HepG2 (cell line): ENCODE results near the gene CC2D1B. TPM values are rescaled to one million over a fixed set of nuclear protein-coding genes. Genes with fewer than 3 reads are reported as not detected.

Experiments used
- EED ChIP-seq: sonication (generic); formaldehyde crosslinking; IDR thresholded peaks from 2 replicates; pipeline ENCODE4 v1.5.0; 2020; ENCODE audit warnings: mild to moderate bottlenecking, missing genetic modification reagents
- KDM2A ChIP-seq: sonication (generic); formaldehyde crosslinking; IDR thresholded peaks from 2 replicates; pipeline ENCODE4 v1.4.0; 2020; ENCODE audit warnings: low read depth, missing genetic modification reagents, borderline replicate concordance
- MLLT10 ChIP-seq: sonication (generic); formaldehyde crosslinking; IDR thresholded peaks from 2 replicates; pipeline ENCODE4 v1.4.0; 2020; ENCODE audit warnings: missing genetic modification reagents
- RBFOX2 ChIP-seq: fragments of 200-400 bp; formaldehyde crosslinking; IDR thresholded peaks from 2 replicates; pipeline ENCODE4 v1.6.1; 2017; ENCODE audit warnings: low read depth, mild to moderate bottlenecking, low read length
- SYNCRIP ChIP-seq: fragments of 200-400 bp; formaldehyde crosslinking; IDR thresholded peaks from 2 replicates; pipeline ENCODE4 v1.6.1; 2018; ENCODE audit warnings: mild to moderate bottlenecking, low read depth, low read length; ENCODE audit not compliant: insufficient read depth
- XRCC5 ChIP-seq: fragments of 200-400 bp; formaldehyde crosslinking; optimal IDR thresholded peaks from 2 replicates; pipeline ENCODE3; 2017; ENCODE audit warnings: mild to moderate bottlenecking, low read length
- ZNF207 ChIP-seq: fragments of 450-650 bp; IDR thresholded peaks from 2 replicates; pipeline ENCODE4 v1.6.1; 2016; ENCODE audit warnings: antibody characterized with exemption, borderline replicate concordance
- ZNF260 ChIP-seq: sonication (generic); formaldehyde crosslinking; IDR thresholded peaks from 2 replicates; pipeline ENCODE4 v1.4.0; 2020; ENCODE audit warnings: missing genetic modification reagents, low read depth, mild to moderate bottlenecking, borderline replicate concordance
- ZNF552 ChIP-seq: sonication (generic); formaldehyde crosslinking; IDR thresholded peaks from 2 replicates; pipeline ENCODE4 v1.9.0; 2022; ENCODE audit warnings: missing genetic modification reagents, mild to moderate bottlenecking, borderline replicate concordance
- ZNF598 ChIP-seq: sonication (generic); formaldehyde crosslinking; IDR thresholded peaks from 2 replicates; pipeline ENCODE4 v1.5.1; 2020; ENCODE audit warnings: mild to moderate bottlenecking, missing genetic modification reagents, borderline replicate concordance
- ZNF788 ChIP-seq: sonication (generic); formaldehyde crosslinking; IDR thresholded peaks from 2 replicates; pipeline ENCODE4 v1.5.0; 2020; ENCODE audit warnings: mild to moderate bottlenecking, missing genetic modification reagents, borderline replicate concordance
- polyA plus RNA-seq, 8 experiments: library from polyadenylated mRNA; depleted of rRNA in 3 of 8; stranded (reverse) in 7 of 8; unstranded in 1 of 8; fragments of >200 nt; fragmentation: Illumina TruSeq in 4 of 8; extraction: Trizol in 4 of 8; gene quantifications; 2 replicates each; pipeline versions ENCODE4 v1.2.1 to v1.2.3, GENCODE V29; 2011 to 2016; ENCODE audit warnings: low read depth in 4 of 8, missing spikeins in 1 of 8, mixed read lengths in 1 of 8; ENCODE audit not compliant: insufficient read depth in 1 of 8
- total RNA-seq, 5 experiments: library from RNA; depleted of rRNA; stranded (reverse); fragments of >200 nt; fragmentation: Illumina TruSeq; extraction: Trizol; gene quantifications; 2 replicates each; pipeline ENCODE4 v1.2.3, GENCODE V29; 2016; ENCODE audit warnings: low read depth in 1 of 5
- TF ChIP-seq, protein P1 (sequence below): sonication (generic); formaldehyde crosslinking; IDR thresholded peaks from 2 replicates; pipeline ENCODE4 v1.4.0; 2020; ENCODE audit warnings: mild to moderate bottlenecking, missing genetic modification reagents
- TF ChIP-seq, protein P2 (sequence below): sonication (generic); formaldehyde crosslinking; IDR thresholded peaks from 2 replicates; pipeline ENCODE4 v1.8.1; 2023; ENCODE audit warnings: mild to moderate bottlenecking, missing genetic modification reagents
- TF ChIP-seq, protein P3 (sequence below): sonication (generic); formaldehyde crosslinking; conservative IDR thresholded peaks from 2 replicates; pipeline ENCODE4 v1.8.1; 2023; ENCODE audit warnings: missing genetic modification reagents
- TF ChIP-seq, protein P4 (sequence below): IDR thresholded peaks from 2 replicates; pipeline ENCODE4 v1.6.1; 2016; ENCODE audit warnings: missing compliant biosample characterization, missing genetic modification reagents, borderline replicate concordance
- TF ChIP-seq, protein P5 (sequence below): sonication (generic); formaldehyde crosslinking; IDR thresholded peaks from 2 replicates; pipeline ENCODE4 v1.5.1; 2020; ENCODE audit warnings: missing genetic modification reagents, mild to moderate bottlenecking, borderline replicate concordance
- TF ChIP-seq, protein P6 (sequence below): sonication (generic); formaldehyde crosslinking; IDR thresholded peaks from 2 replicates; pipeline ENCODE4 v1.4.0; 2020; ENCODE audit warnings: mild to moderate bottlenecking, missing genetic modification reagents

CC2D1B gene
- total and polyA plus RNA-seq, 2 of the 13 experiments (the other 11 are each of a cell fraction or from before 2014, with no cell fraction given): 7.2 to 19.2 TPM

DNA sequence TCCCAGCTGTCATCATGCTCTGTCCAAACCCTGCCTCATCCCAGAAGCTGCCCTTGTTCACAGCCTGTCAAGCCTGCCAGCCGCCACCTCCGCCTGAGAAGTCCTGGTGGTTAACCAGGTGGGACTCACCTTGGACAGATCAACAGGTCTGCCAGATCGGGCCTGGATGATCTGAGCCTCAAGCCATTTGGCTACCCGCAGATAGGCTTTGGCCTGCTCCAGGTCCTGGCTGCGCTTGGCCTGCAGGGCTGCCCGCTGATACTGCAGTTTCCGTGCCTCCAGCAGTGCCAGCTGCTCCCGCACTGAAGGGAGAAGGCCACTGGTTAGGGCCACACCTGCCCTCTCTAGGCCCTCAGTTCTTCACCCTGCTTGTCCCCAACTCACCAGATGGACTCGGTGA is 8.6 kb downstream of the CC2D1B start (continued):
- TF ChIP-seq, protein P1, sequence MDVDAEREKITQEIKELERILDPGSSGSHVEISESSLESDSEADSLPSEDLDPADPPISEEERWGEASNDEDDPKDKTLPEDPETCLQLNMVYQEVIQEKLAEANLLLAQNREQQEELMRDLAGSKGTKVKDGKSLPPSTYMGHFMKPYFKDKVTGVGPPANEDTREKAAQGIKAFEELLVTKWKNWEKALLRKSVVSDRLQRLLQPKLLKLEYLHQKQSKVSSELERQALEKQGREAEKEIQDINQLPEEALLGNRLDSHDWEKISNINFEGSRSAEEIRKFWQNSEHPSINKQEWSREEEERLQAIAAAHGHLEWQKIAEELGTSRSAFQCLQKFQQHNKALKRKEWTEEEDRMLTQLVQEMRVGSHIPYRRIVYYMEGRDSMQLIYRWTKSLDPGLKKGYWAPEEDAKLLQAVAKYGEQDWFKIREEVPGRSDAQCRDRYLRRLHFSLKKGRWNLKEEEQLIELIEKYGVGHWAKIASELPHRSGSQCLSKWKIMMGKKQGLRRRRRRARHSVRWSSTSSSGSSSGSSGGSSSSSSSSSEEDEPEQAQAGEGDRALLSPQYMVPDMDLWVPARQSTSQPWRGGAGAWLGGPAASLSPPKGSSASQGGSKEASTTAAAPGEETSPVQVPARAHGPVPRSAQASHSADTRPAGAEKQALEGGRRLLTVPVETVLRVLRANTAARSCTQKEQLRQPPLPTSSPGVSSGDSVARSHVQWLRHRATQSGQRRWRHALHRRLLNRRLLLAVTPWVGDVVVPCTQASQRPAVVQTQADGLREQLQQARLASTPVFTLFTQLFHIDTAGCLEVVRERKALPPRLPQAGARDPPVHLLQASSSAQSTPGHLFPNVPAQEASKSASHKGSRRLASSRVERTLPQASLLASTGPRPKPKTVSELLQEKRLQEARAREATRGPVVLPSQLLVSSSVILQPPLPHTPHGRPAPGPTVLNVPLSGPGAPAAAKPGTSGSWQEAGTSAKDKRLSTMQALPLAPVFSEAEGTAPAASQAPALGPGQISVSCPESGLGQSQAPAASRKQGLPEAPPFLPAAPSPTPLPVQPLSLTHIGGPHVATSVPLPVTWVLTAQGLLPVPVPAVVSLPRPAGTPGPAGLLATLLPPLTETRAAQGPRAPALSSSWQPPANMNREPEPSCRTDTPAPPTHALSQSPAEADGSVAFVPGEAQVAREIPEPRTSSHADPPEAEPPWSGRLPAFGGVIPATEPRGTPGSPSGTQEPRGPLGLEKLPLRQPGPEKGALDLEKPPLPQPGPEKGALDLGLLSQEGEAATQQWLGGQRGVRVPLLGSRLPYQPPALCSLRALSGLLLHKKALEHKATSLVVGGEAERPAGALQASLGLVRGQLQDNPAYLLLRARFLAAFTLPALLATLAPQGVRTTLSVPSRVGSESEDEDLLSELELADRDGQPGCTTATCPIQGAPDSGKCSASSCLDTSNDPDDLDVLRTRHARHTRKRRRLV (CRISPR knock-in tag): no peak
- TF ChIP-seq ZNF598 (CRISPR knock-in tag) (no peak), ZNF207 (no peak), ZNF552 (CRISPR knock-in tag) (no peak), EED (CRISPR knock-in tag) (no peak), ZNF260 (CRISPR knock-in tag) (no peak), XRCC5 (no peak), KDM2A (CRISPR knock-in tag) (no peak), MLLT10 (CRISPR knock-in tag) (no peak), RBFOX2 (0 out of 2 replicates have a peak, but pooled peaks have one; percentile 26), SYNCRIP (no peak), ZNF788 (CRISPR knock-in tag) (no peak)
- TF ChIP-seq, protein P2, sequence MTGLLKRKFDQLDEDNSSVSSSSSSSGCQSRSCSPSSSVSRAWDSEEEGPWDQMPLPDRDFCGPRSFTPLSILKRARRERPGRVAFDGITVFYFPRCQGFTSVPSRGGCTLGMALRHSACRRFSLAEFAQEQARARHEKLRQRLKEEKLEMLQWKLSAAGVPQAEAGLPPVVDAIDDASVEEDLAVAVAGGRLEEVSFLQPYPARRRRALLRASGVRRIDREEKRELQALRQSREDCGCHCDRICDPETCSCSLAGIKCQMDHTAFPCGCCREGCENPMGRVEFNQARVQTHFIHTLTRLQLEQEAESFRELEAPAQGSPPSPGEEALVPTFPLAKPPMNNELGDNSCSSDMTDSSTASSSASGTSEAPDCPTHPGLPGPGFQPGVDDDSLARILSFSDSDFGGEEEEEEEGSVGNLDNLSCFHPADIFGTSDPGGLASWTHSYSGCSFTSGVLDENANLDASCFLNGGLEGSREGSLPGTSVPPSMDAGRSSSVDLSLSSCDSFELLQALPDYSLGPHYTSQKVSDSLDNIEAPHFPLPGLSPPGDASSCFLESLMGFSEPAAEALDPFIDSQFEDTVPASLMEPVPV: no peak
- TF ChIP-seq, protein P3, sequence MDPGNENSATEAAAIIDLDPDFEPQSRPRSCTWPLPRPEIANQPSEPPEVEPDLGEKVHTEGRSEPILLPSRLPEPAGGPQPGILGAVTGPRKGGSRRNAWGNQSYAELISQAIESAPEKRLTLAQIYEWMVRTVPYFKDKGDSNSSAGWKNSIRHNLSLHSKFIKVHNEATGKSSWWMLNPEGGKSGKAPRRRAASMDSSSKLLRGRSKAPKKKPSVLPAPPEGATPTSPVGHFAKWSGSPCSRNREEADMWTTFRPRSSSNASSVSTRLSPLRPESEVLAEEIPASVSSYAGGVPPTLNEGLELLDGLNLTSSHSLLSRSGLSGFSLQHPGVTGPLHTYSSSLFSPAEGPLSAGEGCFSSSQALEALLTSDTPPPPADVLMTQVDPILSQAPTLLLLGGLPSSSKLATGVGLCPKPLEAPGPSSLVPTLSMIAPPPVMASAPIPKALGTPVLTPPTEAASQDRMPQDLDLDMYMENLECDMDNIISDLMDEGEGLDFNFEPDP (CRISPR knock-in tag): 0 out of 2 replicates have a peak, but pooled peaks have one; percentile 49
- TF ChIP-seq, protein P4, sequence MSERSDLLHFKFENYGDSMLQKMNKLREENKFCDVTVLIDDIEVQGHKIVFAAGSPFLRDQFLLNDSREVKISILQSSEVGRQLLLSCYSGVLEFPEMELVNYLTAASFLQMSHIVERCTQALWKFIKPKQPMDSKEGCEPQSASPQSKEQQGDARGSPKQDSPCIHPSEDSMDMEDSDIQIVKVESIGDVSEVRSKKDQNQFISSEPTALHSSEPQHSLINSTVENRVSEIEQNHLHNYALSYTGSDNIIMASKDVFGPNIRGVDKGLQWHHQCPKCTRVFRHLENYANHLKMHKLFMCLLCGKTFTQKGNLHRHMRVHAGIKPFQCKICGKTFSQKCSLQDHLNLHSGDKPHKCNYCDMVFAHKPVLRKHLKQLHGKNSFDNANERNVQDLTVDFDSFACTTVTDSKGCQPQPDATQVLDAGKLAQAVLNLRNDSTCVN (CRISPR knock-in tag): no peak
- TF ChIP-seq, protein P5, sequence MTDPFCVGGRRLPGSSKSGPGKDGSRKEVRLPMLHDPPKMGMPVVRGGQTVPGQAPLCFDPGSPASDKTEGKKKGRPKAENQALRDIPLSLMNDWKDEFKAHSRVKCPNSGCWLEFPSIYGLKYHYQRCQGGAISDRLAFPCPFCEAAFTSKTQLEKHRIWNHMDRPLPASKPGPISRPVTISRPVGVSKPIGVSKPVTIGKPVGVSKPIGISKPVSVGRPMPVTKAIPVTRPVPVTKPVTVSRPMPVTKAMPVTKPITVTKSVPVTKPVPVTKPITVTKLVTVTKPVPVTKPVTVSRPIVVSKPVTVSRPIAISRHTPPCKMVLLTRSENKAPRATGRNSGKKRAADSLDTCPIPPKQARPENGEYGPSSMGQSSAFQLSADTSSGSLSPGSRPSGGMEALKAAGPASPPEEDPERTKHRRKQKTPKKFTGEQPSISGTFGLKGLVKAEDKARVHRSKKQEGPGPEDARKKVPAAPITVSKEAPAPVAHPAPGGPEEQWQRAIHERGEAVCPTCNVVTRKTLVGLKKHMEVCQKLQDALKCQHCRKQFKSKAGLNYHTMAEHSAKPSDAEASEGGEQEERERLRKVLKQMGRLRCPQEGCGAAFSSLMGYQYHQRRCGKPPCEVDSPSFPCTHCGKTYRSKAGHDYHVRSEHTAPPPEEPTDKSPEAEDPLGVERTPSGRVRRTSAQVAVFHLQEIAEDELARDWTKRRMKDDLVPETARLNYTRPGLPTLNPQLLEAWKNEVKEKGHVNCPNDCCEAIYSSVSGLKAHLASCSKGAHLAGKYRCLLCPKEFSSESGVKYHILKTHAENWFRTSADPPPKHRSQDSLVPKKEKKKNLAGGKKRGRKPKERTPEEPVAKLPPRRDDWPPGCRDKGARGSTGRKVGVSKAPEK (CRISPR knock-in tag): no peak
- TF ChIP-seq, protein P6, sequence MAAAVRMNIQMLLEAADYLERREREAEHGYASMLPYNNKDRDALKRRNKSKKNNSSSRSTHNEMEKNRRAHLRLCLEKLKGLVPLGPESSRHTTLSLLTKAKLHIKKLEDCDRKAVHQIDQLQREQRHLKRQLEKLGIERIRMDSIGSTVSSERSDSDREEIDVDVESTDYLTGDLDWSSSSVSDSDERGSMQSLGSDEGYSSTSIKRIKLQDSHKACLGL (CRISPR knock-in tag): no peak
